ENCODE data around the gene SORL1. TPM values are rescaled to one million over a fixed set of nuclear protein-coding genes. Genes with fewer than 3 reads are reported as not detected.
"Not testable (repeated sequence)": the region's sequence is repeated elsewhere in the genome, so short reads cannot be mapped to it uniquely, and the experiment has no call there.

Gene SORL1
- total RNA-seq, 2 donors from 2014 or later: 66.1 to 121 TPM

GRCh38 chr11:121503051-121503450, 50.9 kb downstream of the SORL1 start:
- TF ChIP-seq CTCF (IDR thresholded peaks at IDR 0.05): no peak
- H3K27me3 ChIP-seq: no peaks in the 10 kb centered on the region
- no peaks in the 10 kb centered on the region for H3K4me1 ChIP-seq
- H3K27ac ChIP-seq: no peak overlapping the region
- H3K9ac ChIP-seq (ENCODE audit: low read depth in 2 of 2, low read length in 2 of 2): no peak overlapping the region
- no peaks in the 10 kb centered on the region for H3K36me3 ChIP-seq
- intact Hi-C loops (cut with DNase I): no loop called here
- H3K4me3 ChIP-seq: no peak overlapping the region
- DNase-seq: no peak
- H3K9me3 ChIP-seq: no peaks in the 10 kb centered on the region

GRCh38 chr11:121506237-121506636, 54.1 kb downstream of the SORL1 start:
- H3K36me3 ChIP-seq; H3K4me3 ChIP-seq; H3K9ac ChIP-seq (ENCODE audit: low read depth in 2 of 2, low read length in 2 of 2); H3K27me3 ChIP-seq; DNase-seq; intact Hi-C loops (cut with DNase I); H3K9me3 ChIP-seq; H3K4me1 ChIP-seq; H3K27ac ChIP-seq: not testable (repeated sequence)

- H3K9ac ChIP-seq (ENCODE audit: low read depth in 2 of 2, low read length in 2 of 2): no peak overlapping the region
- TF ChIP-seq CTCF (IDR thresholded peaks at IDR 0.05): no peak
- intact Hi-C loops (cut with DNase I): no loop called here
Observed at GRCh38 chr11:121508449-121508848, 56.3 kb downstream of the SORL1 start.

GRCh38 chr11:121510438-121510837, 58.3 kb downstream of the SORL1 start:
- no peak for TF ChIP-seq CTCF (IDR thresholded peaks at IDR 0.05)
- Histone ChIP-seq H3K9ac (ENCODE audit: low read depth in 2 of 2, low read length in 2 of 2) (no peak overlapping the region), H3K27ac (no peak overlapping the region), H3K36me3 (no peaks in the 10 kb centered on the region), H3K4me3 (no peak overlapping the region), H3K9me3 (no peaks in the 10 kb centered on the region), H3K4me1 (no peaks in the 10 kb centered on the region), H3K27me3 (no peaks in the 10 kb centered on the region)
- intact Hi-C loops (cut with DNase I): no loop called here
- no peak for DNase-seq

More at GRCh38 chr11:121508449-121508848, 56.3 kb downstream of the SORL1 start:
- no peaks in the 10 kb centered on the region for H3K36me3 ChIP-seq
- no peaks in the 10 kb centered on the region for H3K4me1 ChIP-seq
- H3K27ac ChIP-seq: no peak overlapping the region
- H3K27me3 ChIP-seq: no peaks in the 10 kb centered on the region
- no peaks in the 10 kb centered on the region for H3K9me3 ChIP-seq
- H3K4me3 ChIP-seq: no peak overlapping the region
- DNase-seq: no peak

GRCh38 chr11:121512468-121513465, 60.7 kb downstream of the SORL1 start:
- Histone ChIP-seq H3K9ac (ENCODE audit: low read depth in 2 of 2, low read length in 2 of 2) (no peak overlapping the region), H3K36me3 (no peaks in the 10 kb centered on the region), H3K27me3 (no peaks in the 10 kb centered on the region), H3K9me3 (no peaks in the 10 kb centered on the region), H3K27ac (no peak overlapping the region), H3K4me3 (no peak overlapping the region), H3K4me1 (no peaks in the 10 kb centered on the region)
- TF ChIP-seq CTCF (IDR thresholded peaks at IDR 0.05): no peak
- intact Hi-C loops (cut with DNase I): no loop called here
- DNase-seq: no peak

GRCh38 chr11:121513807-121514206, 61.7 kb downstream of the SORL1 start:
- Histone ChIP-seq H3K36me3 (no peaks in the 10 kb centered on the region), H3K9me3 (no peaks in the 10 kb centered on the region), H3K4me1 (no peaks in the 10 kb centered on the region), H3K27ac (no peak overlapping the region), H3K27me3 (no peaks in the 10 kb centered on the region), H3K9ac (ENCODE audit: low read depth in 2 of 2, low read length in 2 of 2) (no peak overlapping the region), H3K4me3 (no peak overlapping the region)
- no peak for TF ChIP-seq CTCF (IDR thresholded peaks at IDR 0.05)
- intact Hi-C loops (cut with DNase I): no loop called here
- no peak for DNase-seq

Measured in colonic mucosa (tissue), 4 donors.